ENCODE measurements around the gene PSPH. TPM values are rescaled to one million over a fixed set of nuclear protein-coding genes. Genes with fewer than 3 reads are reported as not detected.
"Not testable (repeated sequence)": the region's sequence is repeated elsewhere in the genome, so short reads cannot be mapped to it uniquely, and the experiment has no call there.

Gene PSPH
- total RNA-seq, 4 donors from 2014 or later = 19.3 to 26.7 (median 23.3) TPM

DNA sequence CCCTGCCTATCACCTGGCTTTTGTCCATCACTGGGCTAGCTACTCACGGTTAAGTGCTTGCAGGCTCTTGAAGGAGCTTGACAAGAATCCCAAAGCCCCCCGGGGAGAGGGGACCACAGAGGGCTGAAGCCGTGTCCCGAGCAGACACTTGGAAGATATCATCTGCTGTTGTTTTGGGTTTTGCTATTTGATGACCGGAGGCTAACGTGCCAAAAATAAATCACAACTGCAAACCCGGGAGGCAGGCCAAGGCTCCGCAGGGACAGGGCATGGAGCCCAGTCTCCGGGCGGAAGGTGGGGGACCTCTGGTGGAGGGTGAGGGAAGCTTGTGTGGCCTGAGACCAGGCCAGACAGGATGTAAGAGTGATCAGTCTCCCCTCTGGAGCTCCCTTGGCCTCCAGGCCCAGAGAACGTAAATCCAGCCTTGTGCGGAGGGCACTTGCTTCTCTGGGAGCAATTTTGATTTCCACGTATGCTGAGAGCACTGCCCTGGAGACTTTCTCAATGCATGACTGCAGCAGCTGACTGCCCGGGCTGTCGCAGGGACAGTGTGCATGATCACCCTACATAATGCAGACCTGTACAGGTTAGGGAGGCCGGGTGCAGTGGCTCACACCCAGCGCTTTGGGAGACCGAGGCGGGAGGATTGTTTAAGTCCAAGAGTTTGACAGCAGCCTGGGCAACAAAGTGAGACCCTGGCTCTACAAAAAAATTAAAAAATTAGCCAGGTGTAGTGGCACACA, 41.7 kb upstream of the PSPH start, which contains the start of gene PHKG1:
TSS of gene PHKG1 (minus strand) at position 164 of the 743 bp plus-strand sequence. CDS start 4,011 bp downstream, outside the sequence.
- H3K4me1 ChIP-seq = peaks cover 17 to 26% of the 10 kb centered on the region in 2 donors
- intact Hi-C loops (cut with DNase I) = loop anchor here (10.0 kb wide), 1 partner anchor 448 kb away; no protein-coding TSS in a partner anchor
- H3K9me3 ChIP-seq = no peaks in the 10 kb centered on the region
- no peak within 1 kb of the TSS for H3K4me3 ChIP-seq (replicated peaks in 1 of 3)
- H3K27me3 ChIP-seq = no peaks in the 10 kb centered on the region
- DNase-seq = peak; percentile 80 to 89
- H3K27ac ChIP-seq = peak within 1 kb of the TSS; percentile 23 to 42 (median 34)
- no peak for TF ChIP-seq POLR2A (IDR thresholded peaks at IDR 0.05)
- TF ChIP-seq, protein P1, sequence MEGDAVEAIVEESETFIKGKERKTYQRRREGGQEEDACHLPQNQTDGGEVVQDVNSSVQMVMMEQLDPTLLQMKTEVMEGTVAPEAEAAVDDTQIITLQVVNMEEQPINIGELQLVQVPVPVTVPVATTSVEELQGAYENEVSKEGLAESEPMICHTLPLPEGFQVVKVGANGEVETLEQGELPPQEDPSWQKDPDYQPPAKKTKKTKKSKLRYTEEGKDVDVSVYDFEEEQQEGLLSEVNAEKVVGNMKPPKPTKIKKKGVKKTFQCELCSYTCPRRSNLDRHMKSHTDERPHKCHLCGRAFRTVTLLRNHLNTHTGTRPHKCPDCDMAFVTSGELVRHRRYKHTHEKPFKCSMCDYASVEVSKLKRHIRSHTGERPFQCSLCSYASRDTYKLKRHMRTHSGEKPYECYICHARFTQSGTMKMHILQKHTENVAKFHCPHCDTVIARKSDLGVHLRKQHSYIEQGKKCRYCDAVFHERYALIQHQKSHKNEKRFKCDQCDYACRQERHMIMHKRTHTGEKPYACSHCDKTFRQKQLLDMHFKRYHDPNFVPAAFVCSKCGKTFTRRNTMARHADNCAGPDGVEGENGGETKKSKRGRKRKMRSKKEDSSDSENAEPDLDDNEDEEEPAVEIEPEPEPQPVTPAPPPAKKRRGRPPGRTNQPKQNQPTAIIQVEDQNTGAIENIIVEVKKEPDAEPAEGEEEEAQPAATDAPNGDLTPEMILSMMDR (IDR thresholded peaks at IDR 0.05) = peak in 3 of 6 experiments; percentile 25 to 68 (median 49)
- WGBS, 2 donors = 24 to 31% methylated on average over 19 of the region's 19 CpGs
- no peaks in the 10 kb centered on the region for H3K36me3 ChIP-seq

DNA sequence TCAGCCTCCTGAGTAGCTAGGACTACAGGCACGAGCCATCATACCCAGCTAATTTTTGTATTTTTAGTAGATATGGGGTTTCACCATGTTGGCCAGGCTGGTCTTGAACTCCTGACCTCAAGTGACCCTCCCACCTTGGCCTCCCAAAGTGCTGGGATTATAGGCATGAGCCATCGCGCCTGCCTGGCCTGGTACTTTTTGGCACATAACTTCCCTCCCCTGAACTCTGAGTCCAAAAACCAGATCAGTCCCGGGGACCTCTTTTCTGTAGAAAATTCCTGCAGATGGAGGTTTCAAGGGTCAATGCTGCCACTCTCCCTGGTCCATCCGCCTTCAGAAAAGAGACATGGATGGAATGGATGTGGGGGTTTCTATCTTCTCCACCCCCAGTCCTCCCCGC, 41.1 kb upstream of the PSPH start:
- not testable (repeated sequence) for H3K36me3 ChIP-seq; DNase-seq; H3K9me3 ChIP-seq; H3K4me3 ChIP-seq (replicated peaks in 1 of 3); H3K27me3 ChIP-seq
- WGBS, 2 donors = 34 to 40% methylated on average over 6 of the region's 6 CpGs
- peaks cover 17 to 21% of the 10 kb centered on the region in 2 donors for H3K4me1 ChIP-seq
- peak overlapping the region; percentile 9 to 42 (median 34) for H3K27ac ChIP-seq
- intact Hi-C loops (cut with DNase I) = loop anchor here (10.0 kb wide), 1 partner anchor 448 kb away; no protein-coding TSS in a partner anchor

DNA sequence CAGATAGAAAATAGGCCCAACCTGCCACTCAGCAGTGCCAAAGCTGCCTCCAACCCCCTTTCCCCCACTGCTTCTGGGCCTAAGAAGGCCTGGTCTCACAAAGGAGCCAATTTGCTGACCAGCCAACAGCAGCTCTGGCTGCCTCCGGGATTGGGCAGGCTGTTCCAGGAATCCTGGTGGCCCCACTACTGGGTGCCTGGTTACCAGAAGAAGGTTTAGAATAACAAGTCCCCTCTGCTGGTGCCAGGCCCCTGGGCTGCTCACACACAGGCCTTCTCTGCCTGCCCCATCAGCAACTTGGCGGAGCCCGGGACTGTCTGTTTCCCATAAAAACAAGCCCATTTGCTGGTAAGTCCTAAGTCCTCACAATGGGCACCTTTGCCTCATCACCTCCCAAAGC, 40.3 kb upstream of the PSPH start:
- WGBS, 2 donors = 33 to 70% methylated on average over 1 to 3 of the region's 3 CpGs

DNA sequence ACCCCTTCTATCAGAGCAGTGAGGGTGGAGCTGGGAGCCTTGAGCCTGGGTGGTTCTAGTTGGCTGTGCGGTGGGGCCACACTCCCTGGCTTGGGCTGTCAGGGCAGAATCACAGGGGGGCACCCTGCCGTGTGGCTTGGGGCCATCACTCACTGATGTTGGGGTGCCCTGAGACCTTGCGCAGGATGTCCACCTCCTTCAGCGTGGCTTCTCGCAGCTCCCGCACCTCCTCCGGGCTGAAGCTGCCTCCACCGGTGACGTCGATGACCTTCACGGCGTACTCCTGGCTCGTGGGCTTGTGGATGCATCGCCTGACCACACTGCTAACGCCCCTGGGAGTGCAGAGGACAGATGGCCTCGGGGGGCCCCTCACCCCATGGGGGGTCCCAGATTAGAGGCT, 36.2 kb upstream of the PSPH start:
- TF ChIP-seq POLR2A (IDR thresholded peaks at IDR 0.05) = no peak
- TF ChIP-seq, protein P1 (IDR thresholded peaks at IDR 0.05) = no peak
- Histone ChIP-seq H3K9me3 (no peaks in the 10 kb centered on the region), H3K27ac (no peak overlapping the region), H3K36me3 (peaks cover 0 to 4% of the 10 kb centered on the region in 2 donors), H3K4me1 (peaks cover 16 to 21% of the 10 kb centered on the region in 2 donors), H3K27me3 (no peaks in the 10 kb centered on the region), H3K4me3 (replicated peaks in 1 of 3) (no peak overlapping the region)
- intact Hi-C loops (cut with DNase I) = no loop called here
- DNase-seq = no peak
- 88 to 97% methylated on average over 7 to 15 of the region's 16 CpGs for WGBS, 2 donors

More for the DNA sequence above, 40.3 kb upstream of the PSPH start:
- H3K4me3 ChIP-seq (replicated peaks in 1 of 3) = no peak overlapping the region
- H3K36me3 ChIP-seq = no peaks in the 10 kb centered on the region
- DNase-seq = peak; percentile 43 to 55
- no peaks in the 10 kb centered on the region for H3K27me3 ChIP-seq
- H3K27ac ChIP-seq = peak overlapping the region; percentile 9 to 42 (median 30)
- H3K9me3 ChIP-seq = no peaks in the 10 kb centered on the region
- TF ChIP-seq, protein P1 (IDR thresholded peaks at IDR 0.05) = no peak
- TF ChIP-seq POLR2A (IDR thresholded peaks at IDR 0.05) = no peak
- intact Hi-C loops (cut with DNase I) = loop anchor here (10.0 kb wide), 1 partner anchor 447 kb away; no protein-coding TSS in a partner anchor
- peaks cover 17 to 21% of the 10 kb centered on the region in 2 donors for H3K4me1 ChIP-seq

DNA sequence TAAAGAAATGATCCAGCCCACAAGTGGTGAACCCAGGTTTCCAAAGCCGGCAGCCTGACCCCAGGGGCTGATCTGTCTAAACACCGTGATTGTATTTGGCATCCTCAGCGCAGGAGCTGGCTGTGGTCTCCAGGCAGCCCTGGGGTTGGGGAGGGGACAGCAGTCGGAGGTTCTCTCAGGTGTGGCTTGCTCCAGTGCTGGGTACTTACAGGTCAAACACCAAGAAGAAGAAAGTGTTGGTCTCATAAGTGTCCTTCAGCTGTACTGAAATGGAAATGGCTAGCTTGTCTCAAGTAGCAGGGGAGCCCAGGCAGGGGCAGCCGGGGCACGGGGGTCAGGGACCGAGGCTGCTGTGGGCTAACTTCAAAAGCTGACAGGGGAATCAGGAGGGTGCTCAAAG, 35.5 kb upstream of the PSPH start:
- Histone ChIP-seq H3K4me3 (replicated peaks in 1 of 3) (no peak overlapping the region), H3K4me1 (peaks cover 9 to 14% of the 10 kb centered on the region in 2 donors), H3K36me3 (peaks cover 0 to 4% of the 10 kb centered on the region in 2 donors), H3K9me3 (no peaks in the 10 kb centered on the region), H3K27ac (no peak overlapping the region), H3K27me3 (no peaks in the 10 kb centered on the region)
- 69 to 71% methylated on average over 5 to 7 of the region's 7 CpGs for WGBS, 2 donors
- intact Hi-C loops (cut with DNase I) = no loop called here
- TF ChIP-seq, protein P1 (IDR thresholded peaks at IDR 0.05) = no peak
- TF ChIP-seq POLR2A (IDR thresholded peaks at IDR 0.05) = no peak
- no peak for DNase-seq
